Measurements from ENCODE around the gene SCUBE3.

The SCUBE3 gene

DNA sequence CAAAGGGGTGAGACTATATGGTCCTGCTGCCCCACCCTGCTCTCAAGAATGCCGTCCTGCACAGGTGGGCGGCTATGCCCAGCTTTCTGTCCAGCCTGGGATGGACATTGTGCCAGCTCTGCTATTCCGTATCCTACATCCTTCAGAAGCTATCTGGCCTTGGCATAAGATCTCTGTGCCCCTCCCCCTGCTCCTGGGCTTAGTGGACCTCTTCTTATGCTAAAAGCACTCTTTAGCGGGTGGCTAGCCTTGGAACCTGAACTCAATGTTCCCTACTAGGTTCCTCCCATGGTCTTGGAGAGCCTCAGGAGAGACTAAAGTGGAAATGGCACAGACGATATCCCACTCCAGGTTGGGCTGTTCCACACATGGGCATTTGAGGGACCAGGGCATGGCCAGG lies 22.5 kb downstream of the SCUBE3 start:
- TF ChIP-seq, protein P1, sequence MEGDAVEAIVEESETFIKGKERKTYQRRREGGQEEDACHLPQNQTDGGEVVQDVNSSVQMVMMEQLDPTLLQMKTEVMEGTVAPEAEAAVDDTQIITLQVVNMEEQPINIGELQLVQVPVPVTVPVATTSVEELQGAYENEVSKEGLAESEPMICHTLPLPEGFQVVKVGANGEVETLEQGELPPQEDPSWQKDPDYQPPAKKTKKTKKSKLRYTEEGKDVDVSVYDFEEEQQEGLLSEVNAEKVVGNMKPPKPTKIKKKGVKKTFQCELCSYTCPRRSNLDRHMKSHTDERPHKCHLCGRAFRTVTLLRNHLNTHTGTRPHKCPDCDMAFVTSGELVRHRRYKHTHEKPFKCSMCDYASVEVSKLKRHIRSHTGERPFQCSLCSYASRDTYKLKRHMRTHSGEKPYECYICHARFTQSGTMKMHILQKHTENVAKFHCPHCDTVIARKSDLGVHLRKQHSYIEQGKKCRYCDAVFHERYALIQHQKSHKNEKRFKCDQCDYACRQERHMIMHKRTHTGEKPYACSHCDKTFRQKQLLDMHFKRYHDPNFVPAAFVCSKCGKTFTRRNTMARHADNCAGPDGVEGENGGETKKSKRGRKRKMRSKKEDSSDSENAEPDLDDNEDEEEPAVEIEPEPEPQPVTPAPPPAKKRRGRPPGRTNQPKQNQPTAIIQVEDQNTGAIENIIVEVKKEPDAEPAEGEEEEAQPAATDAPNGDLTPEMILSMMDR (conservative IDR thresholded peaks at IDR 0.05; ENCODE audit: low read length) = no peak
- DNase-seq (ENCODE audit: low read depth) = no peak
- no peak overlapping the region for H3K4me3 ChIP-seq (ENCODE audit: low read length)

DNA sequence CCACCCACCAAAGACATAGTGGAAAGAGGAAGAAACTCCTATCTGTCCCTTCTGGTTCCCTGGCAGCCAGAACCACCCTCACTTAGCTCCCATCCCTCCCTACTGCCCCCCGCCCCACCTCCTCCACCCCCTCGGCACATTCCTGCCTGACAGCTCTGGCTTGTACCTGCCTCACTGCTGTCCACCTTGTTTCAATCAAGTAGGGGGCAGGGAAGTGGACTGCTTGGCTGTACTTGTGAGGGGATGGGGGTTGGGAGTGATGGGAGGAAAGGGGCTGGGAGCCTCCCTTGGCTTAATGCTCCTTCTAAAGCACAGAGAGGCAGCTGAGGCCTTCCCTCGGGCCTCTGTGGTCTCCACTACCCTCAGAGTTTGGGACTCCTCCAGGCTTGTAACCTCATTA lies 23.7 kb downstream of the SCUBE3 start:
- TF ChIP-seq, protein P1 (conservative IDR thresholded peaks at IDR 0.05; ENCODE audit: low read length) = no peak
- H3K4me3 ChIP-seq (ENCODE audit: low read length) = no peak overlapping the region
- DNase-seq (ENCODE audit: low read depth) = no peak

DNA sequence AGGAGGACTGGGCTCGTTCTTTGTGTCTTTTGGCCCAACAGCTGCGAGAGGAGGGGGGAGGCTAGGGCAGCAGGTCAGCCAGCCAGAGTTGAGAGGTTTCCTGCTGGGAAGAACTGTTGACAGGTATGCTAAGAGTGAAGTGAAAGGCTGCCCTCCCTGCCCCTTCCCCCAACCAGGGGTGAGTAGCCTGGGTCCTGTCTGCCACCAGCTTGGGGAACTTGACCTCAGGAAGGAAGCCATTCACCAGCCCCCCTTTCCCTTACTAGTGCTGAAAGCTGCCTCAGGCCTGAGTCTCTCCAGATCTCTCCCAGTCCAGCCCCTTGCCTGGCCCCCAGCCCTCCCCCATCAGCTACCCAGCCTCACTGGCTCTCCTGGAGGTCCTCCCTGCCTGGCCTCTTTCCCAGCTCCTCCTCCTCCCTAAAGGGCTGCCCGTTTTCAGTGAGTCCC lies 25.1 kb downstream of the SCUBE3 start:
- no peak for DNase-seq (ENCODE audit: low read depth)

DNA sequence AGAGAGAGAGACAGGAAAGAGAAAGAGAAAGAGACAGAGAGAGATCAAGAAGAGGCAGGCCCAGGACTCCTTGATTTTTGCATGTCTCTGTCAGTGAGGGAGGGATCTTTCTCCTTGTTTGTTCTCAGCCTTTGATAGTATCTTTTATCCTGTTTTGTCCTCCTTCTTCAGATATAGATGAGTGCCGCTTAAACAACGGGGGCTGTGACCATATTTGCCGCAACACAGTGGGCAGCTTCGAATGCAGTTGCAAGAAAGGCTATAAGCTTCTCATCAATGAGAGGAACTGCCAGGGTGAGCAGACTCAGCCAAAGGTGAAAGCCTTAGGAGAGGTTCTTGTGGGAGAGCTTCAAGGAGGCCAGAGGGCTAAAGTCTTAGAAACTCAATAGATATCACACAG lies 25.8 kb downstream of the SCUBE3 start:
- TF ChIP-seq, protein P1 (conservative IDR thresholded peaks at IDR 0.05; ENCODE audit: low read length) = no peak
- H3K4me3 ChIP-seq (ENCODE audit: low read length) = no peak overlapping the region
- no peak for DNase-seq (ENCODE audit: low read depth)

More for the DNA sequence above, 25.1 kb downstream of the SCUBE3 start:
- H3K4me3 ChIP-seq (ENCODE audit: low read length) = no peak overlapping the region
- TF ChIP-seq, protein P1 (conservative IDR thresholded peaks at IDR 0.05; ENCODE audit: low read length) = no peak

DNA sequence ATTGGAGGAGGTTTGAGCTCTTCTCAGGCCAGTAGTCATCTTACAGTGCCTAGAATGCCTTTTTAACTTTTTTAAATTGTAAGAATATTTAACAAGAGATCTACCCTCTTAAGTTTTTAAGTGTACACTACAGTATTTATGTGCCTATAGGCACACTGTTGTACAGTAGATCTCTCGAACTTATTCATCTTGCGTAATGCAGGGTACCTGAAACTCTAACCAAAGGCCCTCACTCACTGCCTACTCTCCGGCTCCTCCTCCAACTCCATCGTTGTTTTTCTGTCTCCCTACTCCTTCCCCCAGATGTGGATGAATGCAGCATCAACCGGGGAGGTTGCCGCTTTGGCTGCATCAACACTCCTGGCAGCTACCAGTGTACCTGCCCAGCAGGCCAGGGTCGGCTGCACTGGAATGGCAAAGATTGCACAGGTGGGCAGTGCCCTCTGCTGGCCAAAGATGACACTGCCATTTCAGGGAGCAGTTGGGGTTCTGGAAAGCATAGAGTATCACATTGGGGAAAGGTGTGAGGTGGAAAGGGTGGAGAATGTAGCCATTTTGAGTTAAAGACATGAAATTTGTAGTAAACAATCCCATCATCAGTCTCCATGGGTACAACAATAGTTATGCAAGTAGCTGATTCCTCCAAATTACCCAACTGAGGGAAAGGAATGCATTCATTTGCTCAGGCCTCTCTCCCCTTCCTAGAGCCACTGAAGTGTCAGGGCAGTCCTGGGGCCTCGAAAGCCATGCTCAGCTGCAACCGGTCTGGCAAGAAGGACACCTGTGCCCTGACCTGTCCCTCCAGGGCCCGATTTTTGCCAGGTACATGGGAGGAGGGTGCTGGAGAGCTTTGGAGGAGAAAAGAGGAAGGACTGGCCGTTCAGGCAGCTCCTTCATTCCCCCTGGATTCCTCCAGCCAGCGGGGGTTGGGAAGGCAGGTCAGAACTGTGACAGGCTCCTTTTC lies 27.4 kb downstream of the SCUBE3 start:
- H3K4me3 ChIP-seq (ENCODE audit: low read length) = no peak overlapping the region
- DNase-seq (ENCODE audit: low read depth) = peak; percentile 61
- TF ChIP-seq, protein P1 (conservative IDR thresholded peaks at IDR 0.05; ENCODE audit: low read length) = peak; percentile 95

DNA sequence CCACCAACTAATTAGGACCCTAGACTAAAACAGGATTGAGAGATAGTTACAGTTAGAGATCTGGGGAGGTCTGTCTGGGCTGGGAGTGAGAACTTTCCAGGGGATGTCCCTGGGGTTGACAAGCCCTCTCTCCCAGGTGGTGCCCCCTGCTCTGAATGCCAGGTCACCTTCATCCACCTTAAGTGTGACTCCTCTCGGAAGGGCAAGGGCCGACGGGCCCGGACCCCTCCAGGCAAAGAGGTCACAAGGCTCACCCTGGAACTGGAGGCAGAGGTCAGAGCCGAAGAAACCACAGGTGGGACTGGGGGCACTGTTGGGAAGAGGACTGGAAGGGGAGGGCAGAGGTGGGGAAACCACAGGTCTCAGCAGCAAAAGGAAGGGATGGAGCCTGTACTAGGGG lies 28.7 kb downstream of the SCUBE3 start:
- no peak for DNase-seq (ENCODE audit: low read depth)
- TF ChIP-seq, protein P1 (conservative IDR thresholded peaks at IDR 0.05; ENCODE audit: low read length) = no peak
- H3K4me3 ChIP-seq (ENCODE audit: low read length) = no peak overlapping the region

DNA sequence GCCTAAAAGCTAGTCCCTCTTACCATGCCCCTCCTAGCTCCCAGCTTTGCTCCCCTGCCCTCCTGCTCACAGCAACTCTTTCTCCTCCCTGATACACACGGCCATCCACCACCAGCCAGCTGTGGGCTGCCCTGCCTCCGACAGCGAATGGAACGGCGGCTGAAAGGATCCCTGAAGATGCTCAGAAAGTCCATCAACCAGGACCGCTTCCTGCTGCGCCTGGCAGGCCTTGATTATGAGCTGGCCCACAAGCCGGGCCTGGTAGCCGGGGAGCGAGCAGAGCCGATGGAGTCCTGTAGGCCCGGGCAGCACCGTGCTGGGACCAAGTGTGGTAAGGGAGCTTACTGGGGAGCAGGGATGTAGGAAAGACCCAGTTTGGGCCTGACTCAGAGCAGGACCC lies 29.1 kb downstream of the SCUBE3 start:
- no peak for DNase-seq (ENCODE audit: low read depth)
- no peak overlapping the region for H3K4me3 ChIP-seq (ENCODE audit: low read length)
- TF ChIP-seq, protein P1 (conservative IDR thresholded peaks at IDR 0.05; ENCODE audit: low read length) = no peak
